Coronary artery (tissue), 2 donors: ENCODE measurements around the gene SGF29.

Experiments
- DNase-seq: peaks from one replicate; pipeline ENCODE4 v3.0.0-alpha.2; 2017; ENCODE audit warnings: low spot score
- H3K27ac ChIP-seq, 2 donors: fragments of 200-600 bp; sonication (generic); one replicate each; pipeline ENCODE4 v1.5.1; 2016 to 2019
- H3K4me3 ChIP-seq: fragments of 200-600 bp; sonication (generic); 2 replicates; pipeline ENCODE4 v1.5.1; 2016; ENCODE audit warnings: mild to moderate bottlenecking, moderate library complexity
- CTCF ChIP-seq: fragments of 200-600 bp; sonication (generic); IDR thresholded peaks from one replicate; pipeline ENCODE4 v1.5.1; 2019; ENCODE audit warnings: antibody characterized with exemption

The SGF29 gene

GRCh38 chr16:28537076-28537475 lies 16.6 kb upstream of the SGF29 start:
- peak overlapping the region; percentile 76 for H3K4me3 ChIP-seq
- no peak for DNase-seq
- no peak for TF ChIP-seq CTCF
- peak overlapping the region; percentile 97 to 98 for H3K27ac ChIP-seq

- Histone ChIP-seq H3K27ac (peak overlapping the region; percentile 97 to 98), H3K4me3 (peak overlapping the region; percentile 76)
- TF ChIP-seq CTCF = no peak
Measured at GRCh38 chr16:28537964-28538732, 15.6 kb upstream of the SGF29 start.

GRCh38 chr16:28538733-28539596 lies 14.8 kb upstream of the SGF29 start, which contains the start of gene NUPR1:
NUPR1 (minus strand) TSS chr16:28538974; CDS start chr16:28538907, 67 bp downstream.
- peak within 1 kb of the TSS; percentile 76 for H3K4me3 ChIP-seq
- peak; percentile 98 for DNase-seq
- no peak for TF ChIP-seq CTCF
- peak within 1 kb of the TSS; percentile 97 to 98 for H3K27ac ChIP-seq

More at GRCh38 chr16:28537964-28538732, 15.6 kb upstream of the SGF29 start:
- DNase-seq = no peak

- DNase-seq = no peak
- H3K27ac ChIP-seq = no peak overlapping the region
- TF ChIP-seq CTCF = no peak
- H3K4me3 ChIP-seq = no peak overlapping the region
Measured at GRCh38 chr16:28540346-28540745, 13.4 kb upstream of the SGF29 start.

- no peak for DNase-seq
- Histone ChIP-seq H3K4me3 (no peak overlapping the region), H3K27ac (no peak overlapping the region)
- no peak for TF ChIP-seq CTCF
Measured at GRCh38 chr16:28542646-28543045, 11.1 kb upstream of the SGF29 start.

- no peak overlapping the region for H3K27ac ChIP-seq
- no peak for DNase-seq
- TF ChIP-seq CTCF = no peak
- no peak overlapping the region for H3K4me3 ChIP-seq
Measured at GRCh38 chr16:28543072-28543471, 10.6 kb upstream of the SGF29 start.
